DND-41 (cell line): ENCODE data around the gene CYP2W1.

ENCODE experiments used
- ATAC-seq: fragments of 200-7000 bp; cut with Tn5 transposase; 3 replicates; pipeline ENCODE4 v1.9.1; 2021; ENCODE audit warnings: low read depth; ENCODE audit not compliant: insufficient read depth
- DNase-seq: peaks from one replicate; pipeline ENCODE4 v3.0.0-alpha.2; 2020
- H2AFZ ChIP-seq: 2 replicates; pipeline ENCODE4 v1.6.0; 2012; ENCODE audit warnings: low read depth, low read length
- H3K27ac ChIP-seq: 2 replicates; pipeline ENCODE4 v1.5.1; 2012; ENCODE audit warnings: low read length, inconsistent platforms
- H3K27me3 ChIP-seq: fragments of 200-600 bp; sonication (generic); 2 replicates; pipeline ENCODE4 v1.6.0; 2012; ENCODE audit warnings: low read length, mild to moderate bottlenecking, inconsistent platforms; ENCODE audit not compliant: insufficient read depth, poor library complexity
- H3K36me3 ChIP-seq: 2 replicates; pipeline ENCODE4 v1.5.1; 2012; ENCODE audit warnings: low read length, inconsistent platforms; ENCODE audit not compliant: insufficient read depth
- H3K4me1 ChIP-seq: 2 replicates; pipeline ENCODE4 v1.5.1; 2012; ENCODE audit warnings: mild to moderate bottlenecking, low read length; ENCODE audit not compliant: insufficient read depth
- H3K4me2 ChIP-seq: 2 replicates; pipeline ENCODE4 v1.6.0; 2012; ENCODE audit warnings: mild to moderate bottlenecking, moderate library complexity, low read length, inconsistent platforms; ENCODE audit not compliant: insufficient read depth
- H3K4me3 ChIP-seq, 2 experiments: fragments of 200-600 bp in 1 of 2; shearing (Covaris generic) in 1 of 2; 2 replicates each; pipeline ENCODE4 v1.5.1; 2012 to 2016; ENCODE audit warnings: inconsistent platforms in 2 of 2, low read length in 2 of 2, mild to moderate bottlenecking in 2 of 2, low read depth in 1 of 2, moderate library complexity in 1 of 2
- H3K79me2 ChIP-seq: 2 replicates; pipeline ENCODE4 v1.6.0; 2012; ENCODE audit warnings: low read length, inconsistent platforms; ENCODE audit not compliant: insufficient read depth
- H3K9ac ChIP-seq: 2 replicates; pipeline ENCODE4 v1.6.0; 2012; ENCODE audit warnings: low read depth, mild to moderate bottlenecking, inconsistent platforms, low read length, moderate library complexity
- H3K9me3 ChIP-seq: 2 replicates; pipeline ENCODE4 v1.5.1; 2012; ENCODE audit warnings: low read length, moderate library complexity, mild to moderate bottlenecking, inconsistent platforms; ENCODE audit not compliant: insufficient read depth, severe bottlenecking
- H4K20me1 ChIP-seq: 2 replicates; pipeline ENCODE4 v1.6.0; 2012; ENCODE audit warnings: low read length; ENCODE audit not compliant: insufficient read depth
- EZH2 ChIP-seq: IDR thresholded peaks from 3 replicates; pipeline ENCODE4 v1.6.1; 2012; ENCODE audit warnings: borderline replicate concordance, low read depth, mild to moderate bottlenecking, moderate library complexity, low read length, inconsistent platforms; ENCODE audit not compliant: severe bottlenecking
- TF ChIP-seq, protein P1 (sequence below): IDR thresholded peaks from 2 replicates; pipeline ENCODE4 v1.5.1; 2012; ENCODE audit warnings: borderline replicate concordance, low read length, moderate library complexity, mild to moderate bottlenecking; ENCODE audit not compliant: poor library complexity, severe bottlenecking; ENCODE audit errors: extremely low read depth

The CYP2W1 gene

DNA sequence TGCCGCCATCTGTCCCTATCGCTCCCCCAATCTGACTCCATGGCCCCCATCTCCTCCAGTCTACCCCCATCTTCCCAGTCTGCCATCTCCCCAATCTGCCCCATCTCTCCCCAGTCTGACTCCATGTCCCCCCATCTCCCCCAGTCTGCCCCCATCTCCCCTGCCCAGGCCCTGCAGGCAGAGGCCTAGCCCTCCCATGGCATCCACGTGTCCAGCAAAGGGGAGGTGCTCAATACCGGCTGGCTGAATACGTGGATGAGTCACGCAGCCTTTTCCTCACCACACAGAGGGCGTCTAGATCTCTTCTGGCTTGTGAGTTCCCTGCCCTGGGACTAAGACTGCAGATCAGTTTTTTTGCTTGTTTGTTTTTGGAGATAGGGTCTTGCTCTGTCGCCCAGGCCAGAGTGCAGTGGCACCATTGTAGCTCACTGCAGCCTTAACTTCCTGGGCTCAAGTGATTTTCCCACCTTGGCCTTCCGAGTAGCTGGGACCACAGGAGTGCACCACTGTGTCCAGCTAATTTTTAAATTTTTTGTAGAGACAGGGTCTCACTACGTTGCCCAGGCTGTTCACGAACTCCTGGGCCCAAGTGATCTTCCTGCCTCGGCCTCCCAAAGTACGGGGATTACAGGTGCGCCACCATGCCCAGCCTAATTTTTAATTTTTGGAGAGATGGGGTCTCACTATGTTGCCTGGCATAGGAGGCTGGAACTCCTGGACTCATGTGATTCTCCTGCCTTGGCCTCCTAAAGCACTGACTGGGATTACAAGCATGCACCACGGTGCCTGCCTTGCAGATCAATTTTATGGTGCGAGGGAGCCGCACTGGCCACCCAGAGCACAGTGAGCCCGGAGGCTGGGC is 46.0 kb downstream of the CYP2W1 start:
- H3K9me3 ChIP-seq, result no peaks in the 10 kb centered on the region
- H3K27me3 ChIP-seq, result no peaks in the 10 kb centered on the region
- H3K36me3 ChIP-seq, result no peaks in the 10 kb centered on the region
- no peak overlapping the region for H3K4me3 ChIP-seq
- H3K79me2 ChIP-seq, result no peaks in the 10 kb centered on the region
- no peak for TF ChIP-seq EZH2
- TF ChIP-seq, protein P1, sequence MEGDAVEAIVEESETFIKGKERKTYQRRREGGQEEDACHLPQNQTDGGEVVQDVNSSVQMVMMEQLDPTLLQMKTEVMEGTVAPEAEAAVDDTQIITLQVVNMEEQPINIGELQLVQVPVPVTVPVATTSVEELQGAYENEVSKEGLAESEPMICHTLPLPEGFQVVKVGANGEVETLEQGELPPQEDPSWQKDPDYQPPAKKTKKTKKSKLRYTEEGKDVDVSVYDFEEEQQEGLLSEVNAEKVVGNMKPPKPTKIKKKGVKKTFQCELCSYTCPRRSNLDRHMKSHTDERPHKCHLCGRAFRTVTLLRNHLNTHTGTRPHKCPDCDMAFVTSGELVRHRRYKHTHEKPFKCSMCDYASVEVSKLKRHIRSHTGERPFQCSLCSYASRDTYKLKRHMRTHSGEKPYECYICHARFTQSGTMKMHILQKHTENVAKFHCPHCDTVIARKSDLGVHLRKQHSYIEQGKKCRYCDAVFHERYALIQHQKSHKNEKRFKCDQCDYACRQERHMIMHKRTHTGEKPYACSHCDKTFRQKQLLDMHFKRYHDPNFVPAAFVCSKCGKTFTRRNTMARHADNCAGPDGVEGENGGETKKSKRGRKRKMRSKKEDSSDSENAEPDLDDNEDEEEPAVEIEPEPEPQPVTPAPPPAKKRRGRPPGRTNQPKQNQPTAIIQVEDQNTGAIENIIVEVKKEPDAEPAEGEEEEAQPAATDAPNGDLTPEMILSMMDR, result no peak
- ATAC-seq, result no peak
- DNase-seq, result no peak
- H2AFZ ChIP-seq, result no peak overlapping the region
- H3K27ac ChIP-seq, result no peak overlapping the region
- no peaks in the 10 kb centered on the region for H3K4me1 ChIP-seq
- H3K4me2 ChIP-seq, result no peak overlapping the region
- H3K9ac ChIP-seq, result no peak overlapping the region
- H4K20me1 ChIP-seq, result peaks cover 31% of the 10 kb centered on the region

DNA sequence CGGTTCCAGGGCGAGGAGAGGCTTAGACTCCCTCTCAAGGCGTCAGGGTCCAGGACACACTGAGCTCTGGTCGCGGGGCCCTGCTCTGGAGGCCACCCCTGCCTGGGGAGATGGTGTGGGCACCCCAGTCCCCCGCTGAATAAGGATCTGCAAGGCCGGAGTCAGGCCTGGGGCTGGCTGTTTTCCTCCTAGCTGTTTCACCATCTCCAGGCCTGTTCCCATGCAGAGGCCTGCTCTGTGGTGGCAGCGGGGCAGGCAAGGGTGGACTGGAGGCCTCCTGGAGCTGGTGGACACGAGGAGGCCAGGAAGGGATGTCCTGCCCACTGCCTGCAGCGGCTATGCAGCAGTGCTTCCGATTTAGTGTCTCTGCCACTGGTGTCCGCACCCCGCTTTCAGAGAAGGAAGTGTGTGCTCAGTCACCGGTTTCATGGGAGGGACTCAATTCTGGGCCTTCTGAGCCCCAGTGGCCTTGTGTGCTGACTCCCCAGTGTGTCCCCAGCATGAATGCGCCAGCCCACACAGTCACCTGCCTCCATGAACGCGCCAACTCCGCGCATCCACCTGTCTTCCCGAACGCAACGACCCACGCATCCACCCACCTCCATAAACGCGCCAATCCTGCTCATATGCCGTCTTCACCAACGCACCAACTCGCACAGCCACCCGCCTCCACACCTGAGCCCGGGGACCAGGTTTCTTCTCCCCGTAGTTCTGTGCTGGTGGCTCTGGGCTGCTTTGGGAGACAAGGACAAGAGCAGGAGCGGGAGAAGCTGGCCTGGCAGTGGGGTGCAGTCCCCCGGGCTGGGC is 46.9 kb downstream of the CYP2W1 start:
- no peaks in the 10 kb centered on the region for H3K9me3 ChIP-seq
- H2AFZ ChIP-seq, result no peak overlapping the region
- H3K79me2 ChIP-seq, result no peaks in the 10 kb centered on the region
- no peaks in the 10 kb centered on the region for H3K27me3 ChIP-seq
- TF ChIP-seq EZH2, result no peak
- TF ChIP-seq, protein P1, result no peak
- peaks cover 32% of the 10 kb centered on the region for H4K20me1 ChIP-seq
- H3K4me1 ChIP-seq, result no peaks in the 10 kb centered on the region
- H3K4me2 ChIP-seq, result no peak overlapping the region
- DNase-seq, result no peak
- no peak for ATAC-seq
- no peak overlapping the region for H3K9ac ChIP-seq
- no peak overlapping the region for H3K4me3 ChIP-seq
- no peaks in the 10 kb centered on the region for H3K36me3 ChIP-seq
- H3K27ac ChIP-seq, result no peak overlapping the region

DNA sequence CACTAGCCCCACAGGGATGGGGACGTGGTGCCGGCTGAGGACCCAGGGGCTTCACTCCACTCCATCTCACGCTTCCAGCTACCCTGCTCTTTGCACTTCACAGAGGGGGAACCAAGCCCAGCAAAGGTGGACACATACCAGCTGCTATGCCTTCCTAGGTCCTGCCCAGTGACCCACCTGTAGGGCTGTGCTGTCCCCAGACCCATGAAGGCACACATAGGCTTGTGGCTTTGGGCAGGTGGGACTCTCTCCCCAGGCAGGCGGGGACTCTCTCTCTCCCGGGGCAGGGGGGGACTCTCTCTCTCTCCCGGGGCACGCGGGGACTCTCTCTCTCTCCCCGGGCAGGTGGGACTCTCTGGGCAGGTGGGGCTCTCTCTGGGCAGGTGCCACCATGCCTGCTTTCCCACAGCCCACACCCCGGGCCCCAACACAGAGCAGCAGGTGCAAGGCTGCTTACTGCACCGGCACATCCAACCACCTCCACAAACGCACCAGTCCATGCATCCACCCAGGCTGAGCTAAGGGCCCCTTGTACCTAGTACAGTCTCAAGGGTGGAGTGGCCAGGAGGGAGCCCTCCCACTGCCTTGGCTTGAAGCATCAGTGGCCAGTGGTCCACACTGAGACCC is 47.6 kb downstream of the CYP2W1 start:
- no peak overlapping the region for H3K27ac ChIP-seq
- H3K4me1 ChIP-seq, result no peaks in the 10 kb centered on the region
- H3K4me3 ChIP-seq, result no peak overlapping the region
- no peak overlapping the region for H2AFZ ChIP-seq
- DNase-seq (no peak), ATAC-seq (no peak)
- H3K4me2 ChIP-seq, result no peak overlapping the region
- H4K20me1 ChIP-seq, result peaks cover 27% of the 10 kb centered on the region
- H3K9ac ChIP-seq, result no peak overlapping the region
- H3K9me3 ChIP-seq, result no peaks in the 10 kb centered on the region
- peaks cover 1% of the 10 kb centered on the region; the same call in 1 of the 2 replicates for H3K36me3 ChIP-seq
- H3K79me2 ChIP-seq, result no peaks in the 10 kb centered on the region
- no peaks in the 10 kb centered on the region for H3K27me3 ChIP-seq
- no peak for TF ChIP-seq EZH2
- TF ChIP-seq, protein P1, result no peak
